Uterus (tissue), 2 donors: ENCODE data around the gene VMP1.
A peak's percentile ranks its signal among the peaks of the same experiment; 100 is the strongest.

Experiments
- CTCF ChIP-seq, 4 experiments: fragments of 200-600 bp in 2 of 4; fragments of 450-650 bp in 2 of 4; sonication (generic) in 2 of 4; IDR thresholded peaks; one replicate each; pipeline ENCODE4 v1.5.1; 2016 to 2019; ENCODE audit warnings: antibody characterized with exemption in 4 of 4, mild to moderate bottlenecking in 2 of 4, moderate library complexity in 1 of 4
- POLR2A ChIP-seq, 2 donors: fragments of 450-650 bp; IDR thresholded peaks; one replicate each; pipeline ENCODE4 v1.6.1; 2016; ENCODE audit warnings: antibody characterized with exemption in 2 of 2, mild to moderate bottlenecking in 1 of 2, moderate library complexity in 1 of 2

- TF ChIP-seq CTCF (IDR thresholded peaks at IDR 0.05) = peak; percentile 64 to 88 (median 76)
- TF ChIP-seq POLR2A (IDR thresholded peaks at IDR 0.05) = no peak
Observed at GRCh38 chr17:59753522-59754467, 46.3 kb downstream of the VMP1 start.
